GM19324 (cell line): Measurements from ENCODE around the gene MYO5A.
A peak's percentile ranks its signal among the peaks of the same experiment; 100 is the strongest.
"Not testable (repeated sequence)": the region's sequence is repeated elsewhere in the genome, so short reads cannot be mapped to it uniquely, and the experiment has no call there.

Experiments used
- ATAC-seq: cut with Tn5 transposase; IDR thresholded peaks from one replicate; pipeline ENCODE4 v1.9.1; 2021; ENCODE audit warnings: mild to moderate bottlenecking, moderate library complexity; ENCODE audit not compliant: unreplicated experiment, low FRiP score

The MYO5A gene

GRCh38 chr15:52466716-52467115 is 62.0 kb downstream of the MYO5A start:
- no peak for ATAC-seq

GRCh38 chr15:52466134-52466701 is 62.5 kb downstream of the MYO5A start:
- peak; percentile 90 for ATAC-seq

- peak; percentile 51 for ATAC-seq
Observed at GRCh38 chr15:52464478-52464877, 64.2 kb downstream of the MYO5A start.

- ATAC-seq: peak; percentile 5
Observed at GRCh38 chr15:52464040-52464439, 64.6 kb downstream of the MYO5A start.

- ATAC-seq: no peak
Observed at GRCh38 chr15:52463638-52464037, 65.0 kb downstream of the MYO5A start.

GRCh38 chr15:52462806-52463360 is 65.8 kb downstream of the MYO5A start:
- no peak for ATAC-seq

- not testable (repeated sequence) for ATAC-seq
Observed at GRCh38 chr15:52459701-52460100, 69.0 kb downstream of the MYO5A start.

- not testable (repeated sequence) for ATAC-seq
Observed at GRCh38 chr15:52459265-52459664, 69.4 kb downstream of the MYO5A start.

- no peak for ATAC-seq
Observed at GRCh38 chr15:52448011-52448890, 80.4 kb downstream of the MYO5A start.

- ATAC-seq: no peak
Observed at GRCh38 chr15:52445954-52446353, 82.7 kb downstream of the MYO5A start.

GRCh38 chr15:52445553-52445952 is 83.1 kb downstream of the MYO5A start:
- ATAC-seq: no peak

- ATAC-seq: not testable (repeated sequence)
Observed at GRCh38 chr15:52443205-52443604, 85.5 kb downstream of the MYO5A start.

GRCh38 chr15:52441841-52442240 is 86.8 kb downstream of the MYO5A start:
- ATAC-seq: no peak

GRCh38 chr15:52440946-52441345 is 87.7 kb downstream of the MYO5A start:
- no peak for ATAC-seq

- no peak for ATAC-seq
Observed at GRCh38 chr15:52440414-52440813, 88.3 kb downstream of the MYO5A start.

- no peak for ATAC-seq
Observed at GRCh38 chr15:52439470-52439869, 89.2 kb downstream of the MYO5A start.

- ATAC-seq: not testable (repeated sequence)
Observed at GRCh38 chr15:52439042-52439441, 89.6 kb downstream of the MYO5A start.

GRCh38 chr15:52438047-52438446 is 90.6 kb downstream of the MYO5A start:
- ATAC-seq: no peak

GRCh38 chr15:52437646-52438045 is 91.0 kb downstream of the MYO5A start:
- ATAC-seq: no peak

GRCh38 chr15:52436981-52437380 is 91.7 kb downstream of the MYO5A start:
- ATAC-seq: no peak

GRCh38 chr15:52434885-52435284 is 93.8 kb downstream of the MYO5A start:
- no peak for ATAC-seq

- ATAC-seq: no peak
Observed at GRCh38 chr15:52428297-52428696, 100.4 kb downstream of the MYO5A start.
